Choroid plexus epithelial cell (primary cell): ENCODE data around the gene SLC36A3.

Experiments
- DNase-seq: peaks from one replicate; pipeline ENCODE4 v3.0.0-alpha.2; 2010; ENCODE audit warnings: low read depth
- H3K4me3 ChIP-seq: 2 replicates; pipeline ENCODE4 v1.5.1; 2011; ENCODE audit warnings: low read depth, mild to moderate bottlenecking, control low read depth, low read length, moderate library complexity
- CTCF ChIP-seq: conservative IDR thresholded peaks from 2 replicates; pipeline ENCODE4 v1.5.1; 2011; ENCODE audit warnings: low read depth, mild to moderate bottlenecking, control low read depth, inconsistent platforms, low read length, moderate library complexity

The SLC36A3 gene

DNA sequence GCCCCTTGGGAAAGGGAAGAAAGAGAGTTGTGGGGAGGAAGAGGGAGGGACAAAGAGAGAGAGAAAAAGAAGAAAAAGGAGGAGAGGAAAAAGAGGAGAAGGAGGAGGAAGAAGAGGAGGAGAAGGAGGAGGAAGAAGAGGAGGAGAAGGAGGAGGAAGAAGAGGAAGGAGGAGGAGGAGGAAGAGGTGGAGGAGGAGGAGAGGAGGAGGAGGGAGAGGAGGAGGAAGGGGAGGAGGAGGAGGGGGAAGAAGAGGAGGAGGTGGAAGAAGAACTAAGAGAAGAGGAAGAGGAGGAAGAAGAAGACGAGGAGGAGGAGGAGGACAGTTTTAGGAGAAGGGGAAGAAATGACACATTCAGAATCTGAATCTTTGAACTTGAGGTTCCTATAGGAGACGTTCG, 36.4 kb upstream of the SLC36A3 start:
- TF ChIP-seq CTCF = no peak
- no peak overlapping the region for H3K4me3 ChIP-seq
- no peak for DNase-seq

DNA sequence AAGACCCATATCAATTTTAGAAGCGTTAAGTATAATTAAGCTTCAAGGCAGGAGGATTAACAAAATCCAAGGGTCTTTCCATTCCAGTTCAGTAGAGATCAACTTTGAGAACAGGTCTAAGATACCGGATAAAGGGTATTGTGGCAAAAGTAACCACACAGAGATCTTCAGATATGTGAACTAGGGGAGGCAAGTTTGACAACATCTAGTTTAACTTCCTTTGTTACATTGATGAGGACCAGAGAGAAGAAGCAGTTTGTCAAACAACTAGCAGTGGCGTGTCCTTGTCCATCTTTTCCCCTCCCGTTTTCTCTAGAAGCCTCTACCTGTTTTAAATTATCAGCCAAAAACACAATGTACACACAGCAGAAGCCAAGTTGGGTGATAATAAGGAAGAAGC, 35.2 kb upstream of the SLC36A3 start:
- no peak for DNase-seq
- no peak overlapping the region for H3K4me3 ChIP-seq

DNA sequence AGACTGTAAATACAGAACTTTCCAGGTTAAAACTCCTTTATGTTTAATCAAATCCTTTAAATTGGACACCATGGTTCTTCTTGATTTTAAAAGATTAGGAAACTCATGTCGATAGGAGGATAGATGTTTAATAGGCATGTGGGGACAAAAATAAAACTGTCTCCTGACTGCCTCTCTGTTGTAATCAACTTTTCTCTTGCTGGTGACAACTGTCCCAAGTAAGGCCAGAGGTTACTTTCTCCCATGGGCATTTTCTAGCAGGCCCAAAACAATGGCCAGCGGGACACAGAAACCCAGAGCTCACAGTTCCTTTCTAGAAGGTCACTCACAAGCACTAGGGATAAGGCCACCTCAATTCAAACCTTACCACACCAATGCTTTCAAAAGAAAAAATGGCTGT, 29.3 kb upstream of the SLC36A3 start:
- H3K4me3 ChIP-seq = no peak overlapping the region
- no peak for TF ChIP-seq CTCF
- no peak for DNase-seq

More for the DNA sequence above, 35.2 kb upstream of the SLC36A3 start:
- TF ChIP-seq CTCF = no peak

DNA sequence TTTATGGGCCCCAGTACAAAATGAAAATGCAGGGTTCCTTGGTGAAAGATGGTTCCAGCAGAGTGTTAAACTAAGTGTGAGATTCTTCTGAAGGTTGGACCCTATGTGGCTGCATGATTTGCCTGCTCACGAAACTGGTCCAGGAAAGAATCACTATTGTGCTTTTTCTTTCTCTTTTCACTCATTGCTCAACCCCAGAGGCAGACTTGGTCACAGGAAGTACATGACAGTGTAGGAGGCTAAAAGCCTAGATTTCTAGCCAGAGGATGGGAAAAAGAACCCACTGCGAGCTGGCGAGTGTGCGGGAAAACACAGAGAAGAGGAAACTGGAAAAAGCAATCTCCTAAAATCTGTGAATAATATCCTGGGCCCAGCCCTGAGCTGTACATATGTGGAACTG, 25.2 kb upstream of the SLC36A3 start:
- no peak for DNase-seq
- H3K4me3 ChIP-seq = no peak overlapping the region
- TF ChIP-seq CTCF = no peak

GRCh38 chr5:151327585-151327984, 24.0 kb upstream of the SLC36A3 start:
- H3K4me3 ChIP-seq = no peak overlapping the region
- TF ChIP-seq CTCF = no peak
- DNase-seq = no peak

DNA sequence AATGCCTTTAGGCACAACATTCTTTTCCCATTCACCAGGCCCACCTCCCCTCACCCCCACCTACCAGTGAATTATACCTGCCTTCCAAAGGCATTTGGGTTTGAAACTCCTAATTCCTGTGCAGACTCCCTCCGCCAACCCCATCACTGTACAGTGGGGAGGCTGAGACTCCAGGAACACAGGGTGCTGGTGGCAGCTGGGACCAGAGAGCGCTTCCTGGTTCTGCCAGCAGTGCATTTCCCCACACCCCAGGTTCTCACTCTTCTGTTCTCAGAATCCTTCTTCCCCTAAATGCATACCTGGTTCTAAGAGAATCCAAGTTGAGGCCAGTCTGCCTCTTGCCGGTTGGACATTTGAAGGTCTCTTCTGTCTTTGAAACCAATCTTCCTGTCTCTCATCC, 22.7 kb upstream of the SLC36A3 start:
- H3K4me3 ChIP-seq = no peak overlapping the region
- no peak for TF ChIP-seq CTCF
- DNase-seq = no peak

DNA sequence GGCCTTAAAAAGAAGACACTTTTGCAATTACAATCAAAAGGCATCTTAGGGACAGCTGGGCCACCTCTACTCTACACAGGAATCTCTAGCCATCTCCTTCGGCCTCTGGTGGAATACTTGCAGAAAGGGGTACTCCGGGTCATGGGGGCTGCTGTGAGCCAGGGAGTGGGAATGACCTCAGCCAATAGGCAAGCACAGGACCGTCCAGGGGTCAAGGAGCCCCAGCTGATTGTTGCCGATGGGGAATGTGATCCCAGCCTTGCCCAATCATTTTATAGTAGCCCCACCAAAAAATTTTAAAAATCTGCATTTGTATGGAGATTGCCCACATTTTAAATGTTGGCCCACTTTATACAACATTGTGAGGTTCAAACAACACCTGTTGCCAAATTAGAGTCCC, 16.9 kb upstream of the SLC36A3 start:
- no peak overlapping the region for H3K4me3 ChIP-seq
- DNase-seq = no peak
- no peak for TF ChIP-seq CTCF
